ENCODE data around the gene MALAT1.

DNA sequence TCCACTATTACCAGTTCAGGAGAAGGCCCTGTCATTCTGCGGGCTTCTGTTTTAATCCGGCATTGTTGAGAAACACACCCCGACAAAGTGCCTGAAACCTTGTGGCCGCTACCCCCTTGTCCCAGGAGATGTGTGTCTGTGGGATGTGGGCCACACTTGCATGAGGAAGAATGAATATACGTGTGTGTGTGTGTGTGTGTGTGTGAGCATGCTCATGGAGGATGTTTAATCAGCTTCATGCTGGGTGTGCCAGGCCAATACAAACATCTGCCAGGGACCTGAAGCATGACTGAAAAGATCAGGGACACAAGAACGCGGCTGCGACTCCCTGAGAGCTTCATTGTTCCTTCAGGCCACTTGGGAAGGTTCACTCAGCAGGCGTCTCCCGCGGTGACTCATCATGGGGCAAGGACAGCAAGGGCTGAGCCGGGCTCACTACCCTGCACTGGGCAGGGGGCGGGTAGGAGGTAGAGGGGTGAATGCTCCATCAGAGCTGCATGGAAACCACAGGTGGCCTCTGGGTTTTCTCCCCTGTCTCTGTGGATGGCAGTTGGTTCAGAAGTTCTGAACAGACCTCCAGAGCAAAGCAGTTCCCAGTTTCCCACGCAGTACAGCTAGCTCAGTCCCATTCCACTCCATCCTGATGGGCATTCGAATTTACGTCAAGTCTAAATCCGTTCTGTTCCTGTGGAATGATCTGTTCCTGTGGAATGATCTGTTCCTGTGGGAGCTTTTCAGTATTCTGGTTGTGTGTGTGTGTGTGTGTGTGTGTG, 7.0 kb upstream of the MALAT1 start:
- TF ChIP-seq, protein P1, sequence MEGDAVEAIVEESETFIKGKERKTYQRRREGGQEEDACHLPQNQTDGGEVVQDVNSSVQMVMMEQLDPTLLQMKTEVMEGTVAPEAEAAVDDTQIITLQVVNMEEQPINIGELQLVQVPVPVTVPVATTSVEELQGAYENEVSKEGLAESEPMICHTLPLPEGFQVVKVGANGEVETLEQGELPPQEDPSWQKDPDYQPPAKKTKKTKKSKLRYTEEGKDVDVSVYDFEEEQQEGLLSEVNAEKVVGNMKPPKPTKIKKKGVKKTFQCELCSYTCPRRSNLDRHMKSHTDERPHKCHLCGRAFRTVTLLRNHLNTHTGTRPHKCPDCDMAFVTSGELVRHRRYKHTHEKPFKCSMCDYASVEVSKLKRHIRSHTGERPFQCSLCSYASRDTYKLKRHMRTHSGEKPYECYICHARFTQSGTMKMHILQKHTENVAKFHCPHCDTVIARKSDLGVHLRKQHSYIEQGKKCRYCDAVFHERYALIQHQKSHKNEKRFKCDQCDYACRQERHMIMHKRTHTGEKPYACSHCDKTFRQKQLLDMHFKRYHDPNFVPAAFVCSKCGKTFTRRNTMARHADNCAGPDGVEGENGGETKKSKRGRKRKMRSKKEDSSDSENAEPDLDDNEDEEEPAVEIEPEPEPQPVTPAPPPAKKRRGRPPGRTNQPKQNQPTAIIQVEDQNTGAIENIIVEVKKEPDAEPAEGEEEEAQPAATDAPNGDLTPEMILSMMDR (IDR thresholded peaks at IDR 0.05) = no peak
- TF ChIP-seq POLR2A (IDR thresholded peaks at IDR 0.05) (no peak), POLR2AphosphoS5 (IDR thresholded peaks at IDR 0.05; ENCODE audit: insufficient read depth in 1 of 2, low read depth in 1 of 2) (peak; percentile 65 to 75)
